ENCODE data around the gene ZNF860. TPM values are rescaled to one million over a fixed set of nuclear protein-coding genes. Genes with fewer than 3 reads are reported as not detected.

ZNF860 gene
- 0.89 TPM for total RNA-seq

- intact Hi-C loops (cut with DNase I), result no loop called here
- peak; percentile 96 for ATAC-seq
- peak; percentile 93 for DNase-seq (ENCODE audit: low spot score)
These were observed at the start of gene ZNF860, which contains the start of gene OSBPL10 for GRCh38 chr3:31981206-31982181. Gene ZNF860 (plus strand): TSS chr3:31981750. CDS start chr3:31989080, 7,330 bp downstream. Gene OSBPL10 (minus strand): TSS chr3:31981262. CDS start chr3:31981179, 83 bp downstream.

DNA sequence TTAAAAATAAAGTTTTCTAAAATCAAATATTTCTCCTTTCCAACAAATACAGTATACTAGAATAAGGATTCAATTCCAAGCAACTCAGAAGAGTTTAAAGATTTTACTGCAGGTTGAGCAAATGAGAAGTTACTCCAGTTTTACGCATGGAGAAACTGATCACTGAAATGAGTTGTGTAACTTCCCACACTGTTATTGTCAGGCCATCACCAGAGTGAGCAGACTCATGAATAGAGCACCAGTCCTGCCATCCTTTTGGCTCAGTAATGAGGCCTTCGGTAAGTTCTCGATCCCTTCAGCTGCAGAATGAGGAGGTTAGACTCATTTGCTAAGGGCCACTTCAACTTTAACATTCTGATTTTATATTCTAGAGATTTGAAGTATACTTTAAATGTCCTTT is 48.6 kb upstream of the ZNF860 start:
- DNase-seq (ENCODE audit: low spot score) (no peak), ATAC-seq (no peak)
- intact Hi-C loops (cut with DNase I), result no loop called here

DNA sequence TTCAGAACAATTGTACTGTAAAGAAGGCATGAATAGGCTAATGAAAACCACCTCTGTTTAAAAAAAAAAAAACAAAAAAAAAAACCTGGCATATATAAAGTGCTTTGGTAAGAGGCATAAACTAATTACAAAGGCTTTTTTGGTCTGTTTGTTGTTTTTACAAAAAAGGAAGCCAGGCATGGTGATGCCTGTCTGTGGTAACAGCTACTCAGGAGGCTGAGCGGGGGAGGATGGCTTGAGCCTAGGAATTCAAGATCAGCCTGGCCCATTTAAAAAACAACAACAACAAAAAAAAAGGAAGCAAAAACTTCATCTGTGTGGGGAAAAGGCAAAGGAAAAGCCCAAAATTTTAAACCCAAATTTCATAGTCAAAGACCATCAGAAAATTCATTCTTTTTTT is 47.5 kb upstream of the ZNF860 start:
- ATAC-seq, result no peak
- intact Hi-C loops (cut with DNase I), result no loop called here
- DNase-seq (ENCODE audit: low spot score), result no peak

- no peak for DNase-seq (ENCODE audit: low spot score)
These were observed 46.7 kb upstream of the ZNF860 start for GRCh38 chr3:31934866-31935265.

DNA sequence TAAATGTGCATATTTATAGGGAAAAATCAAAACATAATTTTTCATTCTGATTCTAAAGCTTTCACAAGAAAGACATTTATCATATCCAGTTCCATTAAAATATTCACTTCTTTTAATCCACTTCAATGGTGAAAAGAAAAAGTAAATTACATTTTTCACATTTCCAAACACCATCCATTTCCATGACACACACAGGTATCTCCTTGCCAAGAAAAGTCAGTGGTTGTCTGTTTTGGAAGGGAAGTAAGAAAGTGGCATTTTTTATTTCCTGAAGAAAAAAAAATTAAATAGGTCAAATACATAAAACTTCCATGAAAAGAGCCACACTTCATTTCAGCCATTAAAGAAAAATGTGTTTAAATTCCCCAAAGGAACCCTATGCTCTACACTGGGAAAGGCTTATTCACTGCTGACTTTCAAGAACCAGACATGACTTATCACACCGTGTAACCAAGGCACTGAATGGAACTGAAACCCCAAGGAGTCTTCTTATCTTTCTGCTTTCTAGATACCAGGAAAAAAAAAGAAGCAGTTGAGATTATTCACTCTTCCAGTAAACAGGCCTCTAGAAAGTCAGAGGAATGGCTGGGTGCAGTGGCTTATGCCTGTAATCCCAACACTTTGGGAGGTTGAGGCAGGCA is 45.0 kb upstream of the ZNF860 start:
- intact Hi-C loops (cut with DNase I), result loop anchor here (5.0 kb wide), 1 partner anchor 674 kb away; no protein-coding TSS in a partner anchor
- ATAC-seq (no peak), DNase-seq (ENCODE audit: low spot score) (no peak)

More at GRCh38 chr3:31934866-31935265, 46.7 kb upstream of the ZNF860 start:
- no peak for ATAC-seq
- intact Hi-C loops (cut with DNase I), result loop anchor here (5.0 kb wide), 1 partner anchor 673 kb away; no protein-coding TSS in a partner anchor

- no peak for ATAC-seq
- intact Hi-C loops (cut with DNase I), result loop anchor here (5.0 kb wide), 1 partner anchor 675 kb away; no protein-coding TSS in a partner anchor
- no peak for DNase-seq (ENCODE audit: low spot score)
These were observed 44.3 kb upstream of the ZNF860 start for GRCh38 chr3:31937225-31937624.

- intact Hi-C loops (cut with DNase I), result no loop called here
- ATAC-seq (no peak), DNase-seq (ENCODE audit: low spot score) (no peak)
These were observed 39.1 kb upstream of the ZNF860 start for GRCh38 chr3:31942446-31942845.

GRCh38 chr3:31943041-31943440 is 38.5 kb upstream of the ZNF860 start:
- no peak for ATAC-seq
- intact Hi-C loops (cut with DNase I), result no loop called here
- no peak for DNase-seq (ENCODE audit: low spot score)

DNA sequence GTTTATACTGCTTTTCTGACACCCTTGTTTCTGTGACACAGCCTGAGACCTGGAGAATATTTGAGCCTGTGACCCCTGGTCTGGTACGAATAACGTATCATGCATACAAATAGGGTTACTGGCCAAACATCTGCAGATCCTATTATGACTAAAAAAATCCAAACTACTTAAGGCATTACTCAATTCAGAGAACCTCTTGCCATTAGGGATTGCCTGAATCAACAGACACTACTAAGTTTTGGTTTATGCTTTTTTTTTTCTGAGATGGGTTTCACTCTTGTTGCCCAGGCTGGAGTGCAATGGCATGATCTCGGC is 35.9 kb upstream of the ZNF860 start:
- intact Hi-C loops (cut with DNase I), result no loop called here
- DNase-seq (ENCODE audit: low spot score), result no peak
- ATAC-seq, result peak; percentile 93

- ATAC-seq, result peak; percentile 72
These were observed 35.0 kb upstream of the ZNF860 start for GRCh38 chr3:31946484-31947081.

GRCh38 chr3:31947162-31947561 is 34.4 kb upstream of the ZNF860 start:
- intact Hi-C loops (cut with DNase I), result no loop called here
- DNase-seq (ENCODE audit: low spot score), result no peak
- ATAC-seq, result peak; percentile 16

More at GRCh38 chr3:31946484-31947081, 35.0 kb upstream of the ZNF860 start:
- DNase-seq (ENCODE audit: low spot score), result no peak
- intact Hi-C loops (cut with DNase I), result no loop called here

DNA sequence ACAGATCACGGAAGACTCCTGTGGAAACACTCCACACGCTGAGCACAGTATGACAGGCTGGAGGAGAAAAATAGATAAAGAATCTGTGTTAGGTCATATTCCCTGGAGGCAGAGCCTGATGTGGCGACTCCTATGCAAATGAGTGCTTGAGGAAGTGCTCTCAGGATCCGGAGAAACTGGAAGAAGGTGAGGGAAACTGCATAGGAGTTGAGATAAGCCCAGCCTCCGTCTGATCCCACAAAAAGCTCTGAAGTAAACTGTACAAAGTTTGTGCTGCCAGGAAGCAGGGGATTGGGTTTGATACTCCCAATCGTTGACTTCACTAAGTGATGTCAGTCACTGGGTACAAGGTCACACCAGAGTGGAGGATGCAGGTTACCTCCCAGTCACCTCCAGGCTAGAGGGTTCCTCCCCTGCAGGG is 33.9 kb upstream of the ZNF860 start:
- DNase-seq (ENCODE audit: low spot score) (no peak), ATAC-seq (no peak)
- intact Hi-C loops (cut with DNase I), result no loop called here

DNA sequence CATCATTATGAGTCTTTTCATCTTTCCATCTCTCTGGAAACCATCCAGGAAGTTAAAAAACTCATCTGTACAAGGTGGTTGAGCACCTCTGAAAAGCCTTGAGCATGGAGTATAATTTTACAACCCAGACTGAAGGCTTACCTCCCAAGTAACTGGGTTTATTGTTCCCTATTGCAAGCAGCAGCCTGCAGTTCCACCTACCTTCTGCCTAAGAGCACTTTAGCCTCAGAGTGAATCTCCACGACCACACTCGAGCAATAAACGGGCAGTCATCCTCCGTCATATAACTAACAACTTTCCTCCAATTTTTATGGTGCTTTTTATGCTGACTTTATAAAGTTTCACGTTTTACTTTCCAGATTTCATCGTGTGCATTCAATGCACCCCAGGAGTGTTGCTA is 33.3 kb upstream of the ZNF860 start:
- ATAC-seq (no peak), DNase-seq (ENCODE audit: low spot score) (no peak)
- intact Hi-C loops (cut with DNase I), result no loop called here

GRCh38 chr3:31952205-31952604 is 29.3 kb upstream of the ZNF860 start:
- ATAC-seq (no peak), DNase-seq (ENCODE audit: low spot score) (no peak)
- intact Hi-C loops (cut with DNase I), result no loop called here

DNA sequence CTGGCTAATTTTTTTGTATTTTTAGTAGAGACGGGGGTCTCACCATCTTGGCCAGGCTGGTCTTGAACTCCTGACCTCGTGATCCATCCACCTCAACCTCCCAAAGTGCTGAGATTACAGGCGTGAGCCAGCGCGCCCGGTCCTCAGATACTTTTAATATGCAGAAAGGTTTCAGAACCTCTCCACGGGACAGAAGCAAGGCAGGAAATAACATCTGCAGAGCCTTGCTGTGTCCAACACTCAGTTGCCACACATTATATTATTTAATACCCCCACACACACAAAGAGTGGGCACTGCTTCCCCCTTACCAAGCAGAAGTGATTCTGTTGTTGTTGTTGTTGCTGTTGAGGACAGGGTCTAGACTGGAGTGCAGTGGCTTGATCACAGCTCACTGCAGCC is 28.5 kb upstream of the ZNF860 start:
- intact Hi-C loops (cut with DNase I), result no loop called here
- no peak for DNase-seq (ENCODE audit: low spot score)
- no peak for ATAC-seq

DNA sequence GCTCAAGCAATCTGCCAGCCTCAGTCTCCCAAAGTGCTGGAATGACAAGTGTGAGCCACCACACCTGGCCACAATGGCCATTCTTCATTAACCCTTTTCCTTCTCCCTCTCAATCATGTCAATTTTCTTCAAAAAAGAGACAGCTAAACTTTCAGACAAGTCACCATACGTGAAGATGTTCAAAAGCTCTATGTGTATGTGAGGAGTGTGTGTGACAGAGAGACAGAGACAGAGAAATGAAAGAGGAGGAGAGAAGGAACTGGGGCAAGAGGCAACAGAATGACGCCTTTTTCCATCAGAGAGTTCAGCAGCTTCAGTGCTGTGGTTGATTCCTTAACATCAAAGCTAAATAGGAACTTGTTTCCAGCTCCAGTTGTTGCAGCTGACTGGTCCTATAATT is 27.9 kb upstream of the ZNF860 start:
- intact Hi-C loops (cut with DNase I), result no loop called here
- ATAC-seq (no peak), DNase-seq (ENCODE audit: low spot score) (no peak)

DNA sequence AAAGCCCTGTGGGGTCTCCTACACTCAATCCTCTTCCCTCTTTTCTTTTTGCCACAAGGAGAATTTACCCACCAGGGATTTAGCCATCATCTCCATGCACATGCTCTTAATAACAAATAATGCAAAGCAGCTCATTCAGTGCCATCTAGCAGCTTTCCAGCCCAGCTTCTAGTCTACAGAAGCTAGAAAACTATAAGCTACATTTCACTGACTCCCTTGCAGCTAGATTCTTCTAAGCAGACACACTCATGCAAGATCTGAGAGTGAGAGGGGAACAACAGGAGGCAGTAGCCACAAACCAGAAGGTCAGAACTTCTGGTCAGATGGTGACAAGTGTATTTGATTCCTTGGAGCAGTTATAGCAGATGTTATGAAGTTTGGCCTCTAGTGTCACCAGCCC is 26.0 kb upstream of the ZNF860 start:
- DNase-seq (ENCODE audit: low spot score) (no peak), ATAC-seq (no peak)
- intact Hi-C loops (cut with DNase I), result no loop called here

GRCh38 chr3:31957106-31957505 is 24.4 kb upstream of the ZNF860 start:
- intact Hi-C loops (cut with DNase I), result no loop called here
- peak; percentile 80 for ATAC-seq
- no peak for DNase-seq (ENCODE audit: low spot score)

GRCh38 chr3:31958701-31959152 is 22.8 kb upstream of the ZNF860 start:
- intact Hi-C loops (cut with DNase I), result no loop called here
- ATAC-seq, result peak; percentile 51
- DNase-seq (ENCODE audit: low spot score), result no peak

DNA sequence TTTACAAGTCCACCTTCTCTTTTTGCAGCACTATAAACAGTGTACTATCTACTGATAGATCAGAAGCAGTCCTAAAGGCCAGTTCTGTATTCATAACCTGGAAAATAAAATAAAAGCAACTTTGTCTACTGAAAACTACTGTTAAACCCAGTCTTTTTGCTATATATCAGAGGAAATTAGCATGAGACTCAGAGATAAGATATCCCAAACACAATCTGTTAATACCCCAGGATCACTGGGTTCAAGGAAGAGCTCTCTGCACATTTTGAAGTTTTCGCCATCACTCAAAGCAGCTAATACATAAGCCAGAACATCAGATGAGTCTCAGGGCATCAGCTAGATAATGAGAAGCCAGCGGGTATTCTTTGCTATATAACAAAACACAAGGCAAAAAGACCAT is 22.3 kb upstream of the ZNF860 start:
- DNase-seq (ENCODE audit: low spot score) (no peak), ATAC-seq (no peak)
- intact Hi-C loops (cut with DNase I), result no loop called here

Measured in sciatic nerve (tissue), 2 donors.